ENCODE measurements around the gene FREM1.

Gene FREM1

GRCh38 chr9:14778565-14778964, 131.7 kb downstream of the FREM1 start:
- no peak overlapping the region for H2AK5ac ChIP-seq (ENCODE audit: low read depth, low read length)
- H3K79me1 ChIP-seq (ENCODE audit: low read depth, low read length) = no peaks in the 10 kb centered on the region
- H3K36me3 ChIP-seq (replicated peaks in 1 of 2; ENCODE audit: control insufficient read depth in 2 of 2, insufficient read depth in 2 of 2, low read length in 2 of 2) = peaks cover 0 to 89% of the 10 kb centered on the region in 2 donors
- H4K91ac ChIP-seq (ENCODE audit: low read depth, low read length, poor library complexity) = no peak overlapping the region
- no peak overlapping the region for H3K14ac ChIP-seq (ENCODE audit: low read length)
- H3K4me1 ChIP-seq (ENCODE audit: control insufficient read depth in 2 of 2, insufficient read depth in 1 of 2, low read depth in 1 of 2, low read length in 2 of 2) = peaks cover 0 to 2% of the 10 kb centered on the region in 2 donors
- no peak for DNase-seq (ENCODE audit: low spot score)
- no peak overlapping the region for H4K8ac ChIP-seq (ENCODE audit: low read depth, low read length)
- H2BK5ac ChIP-seq (ENCODE audit: low read length) = no peak overlapping the region
- H3K9me3 ChIP-seq (replicated peaks in 1 of 2; ENCODE audit: control insufficient read depth in 2 of 2, insufficient read depth in 1 of 2, low read depth in 1 of 2, low read length in 2 of 2) = no peaks in the 10 kb centered on the region
- 100% methylated on average over 2 of the region's 6 CpGs; no CpG with 5 or more reads in 1 of the 2 donors for WGBS, 2 donors (ENCODE audit: extremely low coverage in 2 of 2, insufficient read length in 2 of 2, insufficient replicate concordance in 1 of 2)
- no peaks in the 10 kb centered on the region for H3K27me3 ChIP-seq (ENCODE audit: control insufficient read depth in 3 of 3, insufficient read depth in 3 of 3, low read depth in 1 of 3, low read length in 3 of 3)
- no peak overlapping the region for H3K4me3 ChIP-seq (ENCODE audit: low read length in 2 of 2)
- H3K23ac ChIP-seq (ENCODE audit: low read depth, low read length, poor library complexity) = no peak overlapping the region
- H3K9ac ChIP-seq (ENCODE audit: low read depth, low read length, poor library complexity) = no peak overlapping the region
- H3K27ac ChIP-seq (replicated peaks; ENCODE audit: low read length) = no peak overlapping the region
- H3K18ac ChIP-seq (ENCODE audit: low read length) = no peak overlapping the region
- H2BK12ac ChIP-seq (ENCODE audit: low read length) = no peak overlapping the region
- H3K4me2 ChIP-seq (ENCODE audit: insufficient read depth, low read length, poor library complexity, severe bottlenecking) = no peak overlapping the region
- no peak overlapping the region for H3K4ac ChIP-seq (ENCODE audit: low read length)
- H2AFZ ChIP-seq (ENCODE audit: low read length) = no peak overlapping the region
- no peak overlapping the region for H2BK120ac ChIP-seq (ENCODE audit: low read depth, low read length)
- H2BK15ac ChIP-seq (ENCODE audit: low read length) = no peak overlapping the region

GRCh38 chr9:14775917-14776316, 134.3 kb downstream of the FREM1 start:
- H4K8ac ChIP-seq (ENCODE audit: low read depth, low read length) = no peak overlapping the region
- no peak overlapping the region for H3K23ac ChIP-seq (ENCODE audit: low read depth, low read length, poor library complexity)
- H2AK5ac ChIP-seq (ENCODE audit: low read depth, low read length) = no peak overlapping the region
- H2BK120ac ChIP-seq (ENCODE audit: low read depth, low read length) = no peak overlapping the region
- no peak overlapping the region for H2BK15ac ChIP-seq (ENCODE audit: low read length)
- H3K4ac ChIP-seq (ENCODE audit: low read length) = no peak overlapping the region
- no peak overlapping the region for H2AFZ ChIP-seq (ENCODE audit: low read length)
- no peaks in the 10 kb centered on the region for H3K27me3 ChIP-seq (ENCODE audit: control insufficient read depth in 3 of 3, insufficient read depth in 3 of 3, low read depth in 1 of 3, low read length in 3 of 3)
- no peak overlapping the region for H3K14ac ChIP-seq (ENCODE audit: low read length)
- no peak overlapping the region for H2BK5ac ChIP-seq (ENCODE audit: low read length)
- no peaks in the 10 kb centered on the region for H3K79me1 ChIP-seq (ENCODE audit: low read depth, low read length)
- no peak overlapping the region for H2BK12ac ChIP-seq (ENCODE audit: low read length)
- no peak overlapping the region for H3K27ac ChIP-seq (replicated peaks; ENCODE audit: low read length)
- H3K18ac ChIP-seq (ENCODE audit: low read length) = peak overlapping the region; percentile 15
- DNase-seq (ENCODE audit: low spot score) = no peak
- no peak overlapping the region for H3K9ac ChIP-seq (ENCODE audit: low read depth, low read length, poor library complexity)
- H3K4me3 ChIP-seq (ENCODE audit: low read length in 2 of 2) = no peak overlapping the region
- H3K36me3 ChIP-seq (replicated peaks in 1 of 2; ENCODE audit: control insufficient read depth in 2 of 2, insufficient read depth in 2 of 2, low read length in 2 of 2) = peaks cover 0 to 87% of the 10 kb centered on the region in 2 donors
- no peak overlapping the region for H4K91ac ChIP-seq (ENCODE audit: low read depth, low read length, poor library complexity)
- H3K4me2 ChIP-seq (ENCODE audit: insufficient read depth, low read length, poor library complexity, severe bottlenecking) = no peak overlapping the region
- no CpG with 5 or more reads among the region's 7 CpGs for WGBS, 2 donors (ENCODE audit: extremely low coverage in 2 of 2, insufficient read length in 2 of 2, insufficient replicate concordance in 1 of 2)
- H3K9me3 ChIP-seq (replicated peaks in 1 of 2; ENCODE audit: control insufficient read depth in 2 of 2, insufficient read depth in 1 of 2, low read depth in 1 of 2, low read length in 2 of 2) = no peaks in the 10 kb centered on the region
- no peaks in the 10 kb centered on the region for H3K4me1 ChIP-seq (ENCODE audit: control insufficient read depth in 2 of 2, insufficient read depth in 1 of 2, low read depth in 1 of 2, low read length in 2 of 2)

- Histone ChIP-seq H3K9me3 (replicated peaks in 1 of 2; ENCODE audit: control insufficient read depth in 2 of 2, insufficient read depth in 1 of 2, low read depth in 1 of 2, low read length in 2 of 2) (no peaks in the 10 kb centered on the region), H4K91ac (ENCODE audit: low read depth, low read length, poor library complexity) (no peak overlapping the region), H3K27ac (replicated peaks; ENCODE audit: low read length) (no peak overlapping the region), H4K8ac (ENCODE audit: low read depth, low read length) (no peak overlapping the region), H2AFZ (ENCODE audit: low read length) (no peak overlapping the region), H3K18ac (ENCODE audit: low read length) (no peak overlapping the region), H3K23ac (ENCODE audit: low read depth, low read length, poor library complexity) (no peak overlapping the region), H3K36me3 (replicated peaks in 1 of 2; ENCODE audit: control insufficient read depth in 2 of 2, insufficient read depth in 2 of 2, low read length in 2 of 2) (peaks cover 0 to 94% of the 10 kb centered on the region in 2 donors), H3K4me3 (ENCODE audit: low read length in 2 of 2) (no peak overlapping the region), H3K79me1 (ENCODE audit: low read depth, low read length) (no peaks in the 10 kb centered on the region), H3K27me3 (ENCODE audit: control insufficient read depth in 3 of 3, insufficient read depth in 3 of 3, low read depth in 1 of 3, low read length in 3 of 3) (no peaks in the 10 kb centered on the region), H3K9ac (ENCODE audit: low read depth, low read length, poor library complexity) (no peak overlapping the region), H3K4me2 (ENCODE audit: insufficient read depth, low read length, poor library complexity, severe bottlenecking) (no peak overlapping the region), H2AK5ac (ENCODE audit: low read depth, low read length) (no peak overlapping the region), H2BK12ac (ENCODE audit: low read length) (no peak overlapping the region), H2BK15ac (ENCODE audit: low read length) (no peak overlapping the region), H2BK5ac (ENCODE audit: low read length) (no peak overlapping the region), H3K4me1 (ENCODE audit: control insufficient read depth in 2 of 2, insufficient read depth in 1 of 2, low read depth in 1 of 2, low read length in 2 of 2) (no peaks in the 10 kb centered on the region), H3K14ac (ENCODE audit: low read length) (no peak overlapping the region), H2BK120ac (ENCODE audit: low read depth, low read length) (no peak overlapping the region), H3K4ac (ENCODE audit: low read length) (no peak overlapping the region)
- no peak for DNase-seq (ENCODE audit: low spot score)
- WGBS, 2 donors (ENCODE audit: extremely low coverage in 2 of 2, insufficient read length in 2 of 2, insufficient replicate concordance in 1 of 2) = no CpG with 5 or more reads among the region's 7 CpGs
These were observed 139.6 kb downstream of the FREM1 start for GRCh38 chr9:14770592-14770991.

GRCh38 chr9:14769230-14769571, 141.0 kb downstream of the FREM1 start:
- peak; percentile 17 for DNase-seq (ENCODE audit: low spot score)
- no peak overlapping the region for H3K27ac ChIP-seq (replicated peaks; ENCODE audit: low read length)
- no peak overlapping the region for H3K4ac ChIP-seq (ENCODE audit: low read length)
- no peak overlapping the region for H3K23ac ChIP-seq (ENCODE audit: low read depth, low read length, poor library complexity)
- no peak overlapping the region for H2BK15ac ChIP-seq (ENCODE audit: low read length)
- H2BK120ac ChIP-seq (ENCODE audit: low read depth, low read length) = no peak overlapping the region
- no peak overlapping the region for H2BK5ac ChIP-seq (ENCODE audit: low read length)
- H2AFZ ChIP-seq (ENCODE audit: low read length) = no peak overlapping the region
- H4K91ac ChIP-seq (ENCODE audit: low read depth, low read length, poor library complexity) = no peak overlapping the region
- no CpG with 5 or more reads among the region's 3 CpGs for WGBS, 2 donors (ENCODE audit: extremely low coverage in 2 of 2, insufficient read length in 2 of 2, insufficient replicate concordance in 1 of 2)
- peaks cover 0 to 94% of the 10 kb centered on the region in 2 donors for H3K36me3 ChIP-seq (replicated peaks in 1 of 2; ENCODE audit: control insufficient read depth in 2 of 2, insufficient read depth in 2 of 2, low read length in 2 of 2)
- H3K4me2 ChIP-seq (ENCODE audit: insufficient read depth, low read length, poor library complexity, severe bottlenecking) = no peak overlapping the region
- H3K79me1 ChIP-seq (ENCODE audit: low read depth, low read length) = no peaks in the 10 kb centered on the region
- no peaks in the 10 kb centered on the region for H3K4me1 ChIP-seq (ENCODE audit: control insufficient read depth in 2 of 2, insufficient read depth in 1 of 2, low read depth in 1 of 2, low read length in 2 of 2)
- H3K9me3 ChIP-seq (replicated peaks in 1 of 2; ENCODE audit: control insufficient read depth in 2 of 2, insufficient read depth in 1 of 2, low read depth in 1 of 2, low read length in 2 of 2) = no peaks in the 10 kb centered on the region
- no peak overlapping the region for H3K14ac ChIP-seq (ENCODE audit: low read length)
- H2BK12ac ChIP-seq (ENCODE audit: low read length) = no peak overlapping the region
- H3K4me3 ChIP-seq (ENCODE audit: low read length in 2 of 2) = no peak overlapping the region
- no peak overlapping the region for H2AK5ac ChIP-seq (ENCODE audit: low read depth, low read length)
- no peak overlapping the region for H3K9ac ChIP-seq (ENCODE audit: low read depth, low read length, poor library complexity)
- H4K8ac ChIP-seq (ENCODE audit: low read depth, low read length) = no peak overlapping the region
- no peaks in the 10 kb centered on the region for H3K27me3 ChIP-seq (ENCODE audit: control insufficient read depth in 3 of 3, insufficient read depth in 3 of 3, low read depth in 1 of 3, low read length in 3 of 3)
- no peak overlapping the region for H3K18ac ChIP-seq (ENCODE audit: low read length)

Data from neuronal stem cell (in vitro differentiated cells).